Islet of Langerhans (tissue), 1 donor: ENCODE data around the gene FCHSD2.

ENCODE experiments used
- FAIRE-seq: peaks from one replicate; lab custom pipeline; 2011; peaks lifted over from hg19 to GRCh38; lab: Jason Lieb, UNC

The FCHSD2 gene

DNA sequence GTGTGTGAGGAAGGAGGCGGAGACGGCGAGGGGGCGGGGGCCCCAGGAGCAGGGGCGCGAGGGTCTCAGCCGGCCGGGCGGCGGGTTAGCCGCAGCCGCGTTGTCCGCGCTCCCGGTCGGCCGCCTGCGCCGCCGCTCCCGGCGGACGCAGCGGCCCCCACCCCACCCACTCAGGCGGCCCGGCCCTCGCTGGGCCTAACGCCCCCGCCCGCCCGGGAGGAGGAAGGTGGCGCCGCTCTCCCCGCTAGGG, at the start of gene FCHSD2:
TSS of gene FCHSD2 (minus strand) at position 191 of the 250 bp plus-strand sequence. CDS start 441 bp downstream, outside the sequence.
- FAIRE-seq, result no peak

GRCh38 chr11:73191151-73191550, 49.0 kb upstream of the FCHSD2 start:
- FAIRE-seq, result no peak

DNA sequence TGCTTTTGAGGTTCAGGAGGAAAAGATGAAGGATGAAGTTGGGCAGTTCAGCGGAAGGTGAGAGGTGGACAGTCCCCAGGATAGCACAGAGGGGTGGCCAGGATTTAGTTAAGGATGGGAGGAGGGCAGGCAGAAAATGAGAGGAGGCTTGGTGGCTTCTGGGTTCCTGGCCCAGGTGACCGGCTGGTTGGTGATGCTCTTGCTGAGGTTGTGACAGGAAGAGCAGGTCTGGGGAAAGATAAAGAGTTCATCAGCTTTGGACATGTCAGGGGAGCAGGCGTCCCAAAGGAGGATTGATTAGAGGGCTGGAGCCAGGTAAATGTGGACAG, 48.4 kb upstream of the FCHSD2 start:
- FAIRE-seq, result no peak

DNA sequence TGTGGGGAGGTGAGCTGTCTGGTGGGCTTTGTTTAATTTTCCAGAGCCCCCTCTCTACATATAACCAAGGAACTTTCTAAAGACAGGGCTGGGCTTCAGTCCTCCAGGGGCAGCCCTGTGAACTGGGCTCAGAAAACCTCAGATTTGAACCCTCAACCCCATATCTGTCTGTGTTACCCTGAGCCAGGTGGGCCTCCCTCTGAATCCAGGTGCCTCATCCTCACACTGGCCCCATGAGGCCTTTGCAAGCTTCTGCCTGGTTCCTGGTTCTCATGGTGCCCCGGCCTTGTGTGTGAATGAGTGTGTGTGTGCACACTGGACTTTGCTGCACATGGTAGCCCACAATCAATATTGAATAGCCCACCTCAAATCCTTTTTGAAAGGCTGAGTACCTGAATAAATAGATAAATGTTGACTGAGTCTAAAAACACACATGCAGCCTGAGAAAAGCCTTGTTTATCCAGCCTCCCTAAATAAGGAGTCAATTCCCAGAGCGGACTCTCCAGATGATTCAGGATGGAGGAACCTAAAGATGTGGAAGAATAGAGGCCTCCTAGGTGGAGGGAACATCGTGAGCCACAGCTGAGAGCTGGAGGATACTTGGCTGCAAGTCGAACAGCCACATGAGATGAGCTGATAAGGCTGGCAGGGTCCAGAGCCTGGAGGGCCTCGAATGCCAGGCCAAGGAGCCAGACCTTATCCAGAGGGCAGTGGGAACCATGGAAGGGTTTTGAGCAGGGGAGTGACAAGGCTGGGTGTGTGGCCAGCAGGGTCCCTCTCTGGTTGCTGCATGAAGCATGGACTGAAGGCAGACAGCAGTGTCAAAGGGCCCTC, 47.8 kb upstream of the FCHSD2 start:
- no peak for FAIRE-seq

- no peak for FAIRE-seq
These were observed 47.2 kb upstream of the FCHSD2 start for GRCh38 chr11:73189315-73189714.

- no peak for FAIRE-seq
These were observed 46.2 kb upstream of the FCHSD2 start for GRCh38 chr11:73188301-73188700.

DNA sequence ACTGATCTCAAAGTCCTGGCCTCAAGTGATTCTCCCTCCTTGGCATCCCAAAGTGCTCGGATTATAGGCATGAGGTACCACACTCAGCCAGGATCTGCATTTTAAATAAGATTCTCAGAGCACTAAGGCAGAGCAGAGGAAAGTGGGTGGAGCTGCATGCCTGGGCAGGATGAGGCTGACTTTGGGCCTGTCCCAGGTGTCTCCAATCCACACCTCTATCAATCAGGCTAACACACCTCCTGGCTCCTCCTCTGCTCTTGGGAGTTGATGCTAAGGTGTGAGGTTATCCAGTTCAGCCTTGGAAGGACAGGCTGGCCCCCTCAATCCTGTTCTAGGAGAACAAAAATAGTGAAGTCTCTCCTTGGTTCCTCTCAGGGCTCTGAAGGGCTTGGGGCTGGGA, 45.7 kb upstream of the FCHSD2 start:
- FAIRE-seq, result no peak

- no peak for FAIRE-seq
These were observed 44.8 kb upstream of the FCHSD2 start for GRCh38 chr11:73186886-73187285.

DNA sequence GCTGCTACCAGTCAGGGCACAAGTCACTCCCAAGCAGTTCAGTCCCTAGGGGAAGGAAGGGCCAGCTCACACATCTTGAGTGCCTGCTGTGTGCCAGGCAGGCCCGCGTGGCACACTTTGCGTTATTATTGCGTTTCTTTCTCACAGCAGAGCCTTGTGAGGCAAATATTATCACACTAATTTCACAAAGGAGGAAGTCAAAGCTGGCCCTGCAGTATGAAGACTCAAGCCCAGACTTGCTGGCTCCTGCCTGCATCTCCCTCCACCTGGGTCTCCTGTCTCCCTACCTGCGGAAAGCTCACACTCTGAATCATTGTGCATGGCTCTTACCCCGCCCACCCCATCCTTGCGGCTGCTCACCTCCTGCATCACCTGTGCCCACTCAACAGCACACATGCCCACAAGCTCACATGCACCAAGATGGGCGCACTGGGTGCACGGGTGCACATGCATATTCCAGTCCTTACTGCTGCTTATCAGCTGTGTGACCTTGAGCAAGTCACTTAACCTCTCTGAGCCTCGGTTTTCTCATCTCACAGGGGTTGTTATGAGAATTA, 44.3 kb upstream of the FCHSD2 start:
- no peak for FAIRE-seq

DNA sequence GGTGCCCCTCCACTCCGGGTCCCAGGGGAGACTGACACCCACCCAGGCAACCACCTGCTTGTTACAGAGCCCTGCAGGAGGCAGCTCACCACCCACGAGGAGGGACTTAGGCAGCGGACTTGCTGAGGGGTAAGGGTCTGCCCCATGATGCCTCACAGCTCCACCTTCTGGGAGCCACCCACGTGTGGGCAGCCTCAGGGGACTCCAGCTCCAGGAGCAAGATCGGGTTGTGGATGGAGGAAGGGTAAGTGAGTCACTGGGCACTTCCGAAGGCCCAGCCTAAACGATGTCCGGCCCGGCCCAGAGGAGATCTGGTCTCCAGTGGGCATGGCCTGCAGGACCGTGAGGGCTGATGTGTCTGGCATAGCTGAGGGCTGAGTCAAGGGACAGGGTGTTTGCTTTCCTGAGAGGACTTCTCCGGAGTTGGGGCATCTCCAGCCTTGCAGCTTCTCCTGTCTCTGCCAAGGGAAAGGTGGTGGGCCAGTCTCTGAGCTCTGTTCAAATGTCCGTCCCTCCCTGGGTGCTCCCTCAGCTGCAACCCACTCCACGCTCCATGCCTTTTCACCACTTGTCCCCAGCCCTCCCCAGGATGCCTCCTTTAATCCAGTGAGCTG, 43.7 kb upstream of the FCHSD2 start:
- FAIRE-seq, result no peak

- no peak for FAIRE-seq
These were observed 43.0 kb upstream of the FCHSD2 start for GRCh38 chr11:73184953-73185671.

DNA sequence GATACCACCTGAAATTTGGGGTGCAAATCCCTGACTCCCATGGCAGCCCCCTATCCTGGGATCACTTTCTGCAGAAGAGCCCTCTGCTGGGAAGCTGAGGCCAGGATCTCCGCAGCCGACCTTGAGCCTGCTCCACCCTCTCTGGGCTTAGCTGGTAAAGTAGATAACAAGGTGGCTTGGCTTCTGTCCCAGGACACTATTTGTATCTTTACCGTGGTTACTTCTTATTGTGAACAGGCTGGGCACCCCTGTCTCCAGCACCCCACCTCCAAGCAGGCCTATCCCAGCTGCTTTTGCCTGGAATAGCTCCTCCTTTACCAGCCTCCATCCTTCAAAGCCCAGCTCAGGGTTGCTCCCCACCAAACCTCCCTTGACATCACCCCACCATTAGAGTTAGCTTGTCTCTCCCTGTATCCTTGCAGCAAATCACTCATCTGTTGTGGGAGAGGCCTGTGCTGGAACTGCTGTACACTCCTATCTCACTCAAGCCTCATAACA, 40.8 kb upstream of the FCHSD2 start:
- FAIRE-seq, result no peak

- no peak for FAIRE-seq
These were observed 36.6 kb upstream of the FCHSD2 start for GRCh38 chr11:73178681-73179080.

- FAIRE-seq, result no peak
These were observed 35.8 kb upstream of the FCHSD2 start for GRCh38 chr11:73177778-73178539.

GRCh38 chr11:73177380-73177777, 35.3 kb upstream of the FCHSD2 start:
- FAIRE-seq, result no peak

DNA sequence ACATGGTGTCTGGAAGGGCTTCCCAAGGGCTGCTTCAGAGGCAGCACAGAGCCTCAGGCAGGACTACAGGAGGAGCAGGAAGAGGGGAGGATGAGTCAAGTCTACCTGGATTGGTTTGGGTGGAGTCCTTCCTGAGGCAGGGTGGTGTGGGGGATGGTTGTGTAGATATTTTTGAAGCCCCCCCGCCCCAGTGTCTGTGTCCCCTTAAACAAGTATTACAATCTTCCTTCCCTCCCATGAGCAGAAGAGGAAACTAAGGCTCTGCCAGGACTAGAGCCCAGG, 34.7 kb upstream of the FCHSD2 start:
- no peak for FAIRE-seq

DNA sequence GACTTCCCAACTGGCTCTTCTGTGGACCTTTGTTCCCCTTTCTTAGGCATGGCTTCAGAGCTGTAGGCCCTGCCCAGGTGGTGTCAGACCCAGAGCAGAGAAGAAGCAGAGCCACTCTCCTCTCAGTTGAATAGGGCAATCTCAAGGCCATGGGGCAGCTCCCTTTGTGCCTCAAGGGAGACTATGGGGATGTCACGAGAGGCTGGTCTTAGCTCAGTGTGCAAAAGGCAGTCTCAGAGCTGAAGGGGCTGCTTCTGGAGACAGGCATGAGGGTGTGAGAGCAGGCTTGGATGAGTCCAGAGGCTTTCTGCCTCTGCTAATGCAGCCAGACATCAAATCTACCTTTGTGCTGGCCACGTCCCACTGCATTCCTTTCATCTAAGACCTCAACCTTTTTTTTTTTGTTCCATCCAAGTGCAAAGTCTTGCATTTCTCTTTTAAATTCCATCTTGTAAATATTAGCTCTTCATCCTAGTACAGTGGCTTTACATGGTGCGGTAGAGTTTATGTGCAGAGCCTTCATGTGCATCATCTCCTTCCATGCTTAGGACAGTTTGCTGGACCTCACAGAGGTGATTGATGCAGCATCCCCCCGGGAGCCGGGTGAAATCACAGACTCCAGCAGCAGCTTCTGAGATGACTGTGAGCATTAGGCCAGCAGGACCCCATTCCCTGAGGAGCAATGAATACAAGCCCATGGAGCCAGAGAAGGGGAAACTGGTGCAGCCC, 34.2 kb upstream of the FCHSD2 start:
- FAIRE-seq, result no peak

DNA sequence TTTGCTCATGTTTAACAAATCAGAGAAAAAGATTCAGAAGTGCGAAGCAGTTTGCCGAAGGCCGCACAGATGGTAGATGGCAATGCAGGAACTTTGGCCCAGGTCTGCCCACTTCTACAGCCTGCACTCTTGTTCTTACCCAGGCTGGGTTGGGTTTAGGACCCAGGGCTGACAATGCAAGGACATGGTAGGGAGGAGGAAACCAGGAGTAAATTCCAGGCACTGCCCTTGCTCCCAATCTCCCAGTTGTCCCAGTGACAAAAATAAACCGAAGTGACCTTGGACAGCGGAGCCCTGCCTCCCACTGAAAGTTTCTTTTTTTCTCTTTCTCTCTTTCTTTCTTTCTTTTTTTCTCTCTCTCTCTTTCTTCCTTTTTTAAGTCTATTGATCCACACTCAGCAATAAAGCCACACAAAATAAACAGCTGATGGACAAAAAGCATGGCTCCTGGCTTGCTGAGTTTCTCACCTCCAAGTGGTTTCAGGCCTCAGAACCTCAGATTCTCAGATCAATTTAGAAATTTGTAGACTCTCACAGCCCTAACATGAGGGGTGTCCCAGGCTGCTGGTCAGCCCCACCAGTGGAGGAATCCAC, 33.5 kb upstream of the FCHSD2 start:
- no peak for FAIRE-seq

- FAIRE-seq, result no peak
These were observed 32.3 kb upstream of the FCHSD2 start for GRCh38 chr11:73174495-73174791.

DNA sequence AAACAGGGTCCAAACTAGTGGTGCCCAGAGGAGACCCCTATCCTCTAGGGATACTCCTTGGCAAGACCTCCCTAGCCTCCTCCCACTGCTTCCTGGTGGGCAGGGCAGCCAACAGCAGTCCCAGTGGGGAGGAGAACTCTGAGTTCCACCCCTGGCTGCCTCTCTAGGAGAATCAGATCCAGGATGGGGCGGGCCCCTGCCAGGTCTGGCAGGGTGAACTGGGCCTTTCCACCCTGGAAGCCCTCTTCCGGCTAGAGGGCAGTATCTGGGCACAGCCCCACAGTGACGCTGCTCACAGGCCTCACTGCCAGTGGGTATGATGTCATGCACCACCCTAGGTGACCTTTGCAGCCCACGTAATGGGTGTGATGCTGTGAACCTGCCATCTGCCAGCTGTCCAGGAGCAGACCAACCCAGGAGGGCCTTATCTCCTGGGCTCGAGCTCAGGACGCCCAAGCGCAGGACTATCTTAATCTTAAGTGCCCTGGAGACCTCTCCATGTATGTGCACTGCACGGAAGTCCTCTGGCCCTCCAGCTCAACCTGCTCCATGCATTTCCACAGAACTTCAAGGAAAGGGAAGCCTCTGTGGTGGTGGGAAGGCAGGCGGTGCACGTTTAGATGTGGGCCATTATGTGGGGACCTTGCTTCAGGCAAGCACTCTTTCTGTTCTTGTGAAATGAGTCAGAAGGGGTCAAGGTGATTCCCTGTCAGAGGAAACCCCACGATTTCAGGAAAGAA, 31.8 kb upstream of the FCHSD2 start:
- no peak for FAIRE-seq

- FAIRE-seq, result no peak
These were observed 31.0 kb upstream of the FCHSD2 start for GRCh38 chr11:73172992-73173656.
